SK-N-MC (cell line): ENCODE data around the gene HAUS8.

ENCODE experiments used
- EZH2 ChIP-seq: fragments of 200-600 bp; sonication (generic); IDR thresholded peaks from one replicate; pipeline ENCODE4 v1.6.1; 2017; ENCODE audit warnings: antibody characterized with exemption
- FOXP2 ChIP-seq: optimal IDR thresholded peaks from 2 replicates; pipeline ENCODE3; 2011; ENCODE audit warnings: mild to moderate bottlenecking, moderate library complexity; ENCODE audit not compliant: insufficient read depth; ENCODE audit errors: extremely low read length, control extremely low read depth
- POLR2AphosphoS5 ChIP-seq: IDR thresholded peaks from 2 replicates; pipeline ENCODE4 v1.6.1; 2012; ENCODE audit warnings: mild to moderate bottlenecking, low read depth, low read length, borderline replicate concordance

DNA sequence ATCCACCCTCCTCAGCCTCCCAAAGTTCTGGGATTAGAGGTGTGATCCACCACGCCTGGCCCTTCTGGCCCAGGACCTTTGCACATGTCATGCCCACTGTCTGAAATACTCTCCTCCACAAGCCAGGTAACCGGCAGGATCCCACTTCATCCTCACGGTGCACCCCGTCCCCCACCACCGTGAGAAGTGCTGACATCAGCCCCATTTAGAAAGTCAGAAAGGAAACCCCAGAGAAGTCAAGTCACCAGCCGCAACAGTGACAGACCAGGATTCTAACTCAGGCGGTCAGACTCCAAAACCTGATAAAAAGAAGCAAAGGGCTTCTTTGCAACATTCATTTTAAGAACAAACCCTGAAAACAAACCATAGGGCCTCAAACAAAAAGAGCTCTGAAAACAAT is 52.5 kb downstream of the HAUS8 start:
- TF ChIP-seq EZH2 (no peak), POLR2AphosphoS5 (no peak), FOXP2 (no peak)
